GM23338 (cell line): ENCODE results near the gene CRX. TPM values are rescaled to one million over a fixed set of nuclear protein-coding genes. Genes with fewer than 3 reads are reported as not detected.
A peak's percentile ranks its signal among the peaks of the same experiment; 100 is the strongest.

ENCODE experiments used
- ATAC-seq: fragments of 200-7000 bp; cut with Tn5 transposase; 3 replicates; pipeline ENCODE4 v1.9.1; 2020
- DNase-seq: peaks from one replicate; pipeline ENCODE4 v3.0.0-alpha.2; 2015; ENCODE audit warnings: low spot score
- H2AFZ ChIP-seq: fragments of 200-600 bp; sonication (generic); 2 replicates; pipeline ENCODE4 v1.8.0; 2016; ENCODE audit warnings: antibody characterized with exemption, mild to moderate bottlenecking, moderate library complexity
- H3F3A ChIP-seq: fragments of 200-600 bp; sonication (generic); replicated peaks from 2 replicates; pipeline ENCODE4 v1.8.0; 2017; ENCODE audit warnings: antibody characterized with exemption, mixed run types, low read depth
- H3K27ac ChIP-seq: fragments of 200-600 bp; sonication (generic); 2 replicates; pipeline ENCODE4 v1.6.1; 2016; ENCODE audit warnings: low read depth
- H3K27me3 ChIP-seq: fragments of 200-600 bp; sonication (generic); 2 replicates; pipeline ENCODE4 v1.8.0; 2016; ENCODE audit warnings: mild to moderate bottlenecking, mixed run types, moderate library complexity; ENCODE audit not compliant: insufficient read depth
- H3K36me3 ChIP-seq: fragments of 200-600 bp; sonication (generic); 2 replicates; pipeline ENCODE4 v1.8.0; 2016; ENCODE audit warnings: mild to moderate bottlenecking; ENCODE audit not compliant: insufficient read depth
- H3K4me1 ChIP-seq: fragments of 200-600 bp; sonication (generic); 2 replicates; pipeline ENCODE4 v1.8.0; 2016; ENCODE audit warnings: mild to moderate bottlenecking, moderate library complexity; ENCODE audit not compliant: insufficient read depth
- H3K4me2 ChIP-seq: fragments of 200-600 bp; sonication (generic); 2 replicates; pipeline ENCODE4 v1.7.1; 2017; ENCODE audit warnings: mixed run types
- H3K4me3 ChIP-seq: fragments of 200-600 bp; sonication (generic); 2 replicates; pipeline ENCODE4 v1.6.1; 2016; ENCODE audit warnings: mixed run types
- H3K79me2 ChIP-seq: fragments of 200-600 bp; sonication (generic); replicated peaks from 2 replicates; pipeline ENCODE4 v1.8.0; 2017; ENCODE audit warnings: mild to moderate bottlenecking; ENCODE audit not compliant: insufficient read depth
- H3K9me2 ChIP-seq: fragments of 200-600 bp; sonication (generic); 2 replicates; pipeline ENCODE4 v1.8.0; 2017; ENCODE audit not compliant: insufficient read depth
- H4K20me1 ChIP-seq: fragments of 200-600 bp; sonication (generic); replicated peaks from 2 replicates; pipeline ENCODE4 v1.8.0; 2017; ENCODE audit warnings: mild to moderate bottlenecking; ENCODE audit not compliant: insufficient read depth
- H3K27ac Mint-ChIP-seq: 2 replicates; pipeline ENCODE4 v1.8.0; 2020; ENCODE audit warnings: inconsistent platforms, mild to moderate bottlenecking, moderate library complexity, mixed read lengths
- H3K27me3 Mint-ChIP-seq: 3 replicates; pipeline ENCODE4 v1.8.0; 2022; ENCODE audit warnings: low read depth, mild to moderate bottlenecking, moderate library complexity, mixed read lengths, inconsistent platforms; ENCODE audit not compliant: insufficient read depth, poor library complexity
- H3K36me3 Mint-ChIP-seq: 3 replicates; pipeline ENCODE4 v1.8.0; 2021; ENCODE audit warnings: low read depth, mild to moderate bottlenecking, inconsistent platforms, moderate library complexity, mixed read lengths
- H3K4me1 Mint-ChIP-seq: 3 replicates; pipeline ENCODE4 v1.8.0; 2020; ENCODE audit warnings: mild to moderate bottlenecking, inconsistent platforms, mixed read lengths
- H3K4me3 Mint-ChIP-seq: 3 replicates; pipeline ENCODE4 v1.8.0; 2021; ENCODE audit warnings: moderate library complexity, mild to moderate bottlenecking, inconsistent platforms, mixed read lengths
- H3K9me3 Mint-ChIP-seq: 3 replicates; pipeline ENCODE4 v1.8.0; 2020; ENCODE audit warnings: moderate library complexity, mild to moderate bottlenecking, inconsistent platforms, mixed read lengths
- CREB1 ChIP-seq: fragments of 250-450 bp; sonication (Bioruptor Pico); IDR thresholded peaks from 2 replicates; pipeline ENCODE4 v1.5.0; 2020; ENCODE audit warnings: low read depth, mild to moderate bottlenecking, moderate library complexity
- EZH2 ChIP-seq: fragments of 200-600 bp; sonication (generic); IDR thresholded peaks from one replicate; pipeline ENCODE4 v1.8.0; 2017; ENCODE audit warnings: antibody characterized with exemption, mild to moderate bottlenecking, low read depth; ENCODE audit not compliant: unreplicated experiment
- EZH2phosphoT487 ChIP-seq: fragments of 200-600 bp; sonication (generic); IDR thresholded peaks from one replicate; pipeline ENCODE4 v1.8.1; 2018; ENCODE audit warnings: antibody characterized with exemption; ENCODE audit not compliant: unreplicated experiment
- JUNB ChIP-seq: IDR thresholded peaks from one replicate; pipeline ENCODE4 v1.6.1; 2016; ENCODE audit warnings: antibody characterized with exemption; ENCODE audit not compliant: unreplicated experiment
- NANOG ChIP-seq: IDR thresholded peaks from 2 replicates; pipeline ENCODE4 v1.6.1; 2016; ENCODE audit warnings: antibody characterized with exemption, borderline replicate concordance
- POLR2AphosphoS5 ChIP-seq: IDR thresholded peaks from 2 replicates; pipeline ENCODE4 v1.6.1; 2016; ENCODE audit warnings: antibody characterized with exemption, low read depth
- ZNF114 ChIP-seq: fragments of 250-450 bp; sonication (Bioruptor Pico); IDR thresholded peaks from 2 replicates; pipeline ENCODE4 v1.5.0; 2020; ENCODE audit warnings: mild to moderate bottlenecking, moderate library complexity
- polyA plus RNA-seq: library from polyadenylated mRNA; unstranded; fragments of >200 nt; fragmentation: Nextera tagmentation; extraction: Ambion mirVana; gene quantifications from 2 replicates; pipeline ENCODE4 v1.2.1, GENCODE V29; 2016
- total RNA-seq: library from RNA; depleted of rRNA; stranded (reverse); fragments of >200 nt; shearing (Covaris generic); gene quantifications from 2 replicates; pipeline ENCODE4 v1.2.3, GENCODE V29; 2014
- TF ChIP-seq, protein P1 (sequence below): IDR thresholded peaks from 2 replicates; pipeline ENCODE4 v1.6.1; 2016; ENCODE audit warnings: antibody characterized with exemption
- TF ChIP-seq, protein P2 (sequence below), 2 experiments: fragments of 200-600 bp in 1 of 2; sonication (generic) in 1 of 2; conservative IDR thresholded peaks; 2 replicates each; pipeline versions ENCODE4 v1.5.1 to v1.6.1; 2016 to 2017; ENCODE audit warnings: antibody characterized with exemption in 2 of 2, low read depth in 2 of 2, mild to moderate bottlenecking in 2 of 2, moderate library complexity in 1 of 2
- TF ChIP-seq, protein P3 (sequence below): IDR thresholded peaks from one replicate; pipeline ENCODE4 v1.6.1; 2018; ENCODE audit warnings: antibody characterized with exemption; ENCODE audit not compliant: unreplicated experiment

CRX gene
- total and polyA plus RNA-seq, 2 experiments from 2014 or later: 0.15 TPM; not detected in 1

DNA sequence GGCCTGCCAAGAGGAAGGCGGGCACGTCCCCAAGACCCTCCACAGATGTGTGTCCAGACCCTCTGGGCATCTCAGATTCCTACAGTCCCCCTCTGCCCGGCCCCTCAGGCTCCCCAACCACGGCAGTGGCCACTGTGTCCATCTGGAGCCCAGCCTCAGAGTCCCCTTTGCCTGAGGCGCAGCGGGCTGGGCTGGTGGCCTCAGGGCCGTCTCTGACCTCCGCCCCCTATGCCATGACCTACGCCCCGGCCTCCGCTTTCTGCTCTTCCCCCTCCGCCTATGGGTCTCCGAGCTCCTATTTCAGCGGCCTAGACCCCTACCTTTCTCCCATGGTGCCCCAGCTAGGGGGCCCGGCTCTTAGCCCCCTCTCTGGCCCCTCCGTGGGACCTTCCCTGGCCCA is 17.7 kb downstream of the CRX start (continued):
- TF ChIP-seq CREB1 (CRISPR knock-in tag) (no peak), NANOG (no peak)
- TF ChIP-seq, protein P1, sequence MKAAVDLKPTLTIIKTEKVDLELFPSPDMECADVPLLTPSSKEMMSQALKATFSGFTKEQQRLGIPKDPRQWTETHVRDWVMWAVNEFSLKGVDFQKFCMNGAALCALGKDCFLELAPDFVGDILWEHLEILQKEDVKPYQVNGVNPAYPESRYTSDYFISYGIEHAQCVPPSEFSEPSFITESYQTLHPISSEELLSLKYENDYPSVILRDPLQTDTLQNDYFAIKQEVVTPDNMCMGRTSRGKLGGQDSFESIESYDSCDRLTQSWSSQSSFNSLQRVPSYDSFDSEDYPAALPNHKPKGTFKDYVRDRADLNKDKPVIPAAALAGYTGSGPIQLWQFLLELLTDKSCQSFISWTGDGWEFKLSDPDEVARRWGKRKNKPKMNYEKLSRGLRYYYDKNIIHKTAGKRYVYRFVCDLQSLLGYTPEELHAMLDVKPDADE: no peak

DNA sequence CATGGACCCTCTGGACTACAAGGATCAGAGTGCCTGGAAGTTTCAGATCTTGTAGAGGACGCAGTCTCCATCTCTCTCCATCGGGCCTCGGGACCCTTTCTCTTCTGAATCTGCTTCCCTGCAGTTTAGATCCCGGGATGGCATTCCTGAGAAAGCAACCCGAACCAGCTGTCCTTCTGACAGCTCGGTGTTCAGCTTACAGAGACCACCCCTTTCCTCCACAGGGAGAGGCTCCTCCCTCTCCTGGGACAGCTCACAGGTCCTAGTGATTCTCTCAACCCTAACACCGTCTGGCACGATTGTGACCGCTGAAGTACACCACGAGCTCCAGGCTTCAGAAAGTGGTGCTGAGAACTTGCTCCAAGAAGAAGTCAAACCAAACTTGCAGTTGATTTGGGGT is 18.2 kb downstream of the CRX start:
- peak overlapping the region; percentile 55; the same call in 1 of the 2 replicates for H3K4me2 ChIP-seq

DNA sequence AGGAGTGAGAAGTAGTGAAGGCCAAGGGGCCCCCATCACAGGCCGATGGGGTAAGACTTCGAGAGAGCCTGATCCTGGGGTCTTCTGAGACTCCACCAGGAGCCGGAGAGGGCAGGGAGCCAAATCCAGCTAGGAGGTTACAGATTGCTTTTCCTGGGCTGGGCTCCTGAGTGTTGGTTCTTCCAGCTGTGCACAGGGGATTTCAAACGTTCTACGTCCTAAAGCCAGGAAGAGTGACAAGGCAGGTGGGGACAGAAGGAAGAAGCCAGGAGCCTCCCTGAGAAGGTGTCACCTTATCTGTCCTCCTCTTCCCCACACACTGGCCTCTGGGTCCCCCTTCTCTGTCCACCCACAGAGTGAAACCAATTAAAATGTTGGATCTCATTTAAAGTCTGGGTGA is 21.2 kb downstream of the CRX start:
- DNase-seq (no peak), ATAC-seq (no peak)
- H3K27ac Mint-ChIP-seq: no peak overlapping the region
- H3K4me3 Mint-ChIP-seq: no peak overlapping the region
- no peaks in the 10 kb centered on the region; the same call in 1 of the 2 replicates for H3K9me2 ChIP-seq
- H3K4me2 ChIP-seq: no peak overlapping the region
- H3K36me3 Mint-ChIP-seq: peaks cover 3% of the 10 kb centered on the region; the same call in 1 of the 3 replicates
- peaks cover 8% of the 10 kb centered on the region for H3K4me1 ChIP-seq
- H3F3A ChIP-seq: peaks cover 7% of the 10 kb centered on the region
- peaks cover 16% of the 10 kb centered on the region for H3K4me1 Mint-ChIP-seq
- no peaks in the 10 kb centered on the region for H3K27me3 ChIP-seq
- TF ChIP-seq POLR2AphosphoS5 (no peak), ZNF114 (CRISPR knock-in tag) (no peak), EZH2 (no peak)
- TF ChIP-seq, protein P2, sequence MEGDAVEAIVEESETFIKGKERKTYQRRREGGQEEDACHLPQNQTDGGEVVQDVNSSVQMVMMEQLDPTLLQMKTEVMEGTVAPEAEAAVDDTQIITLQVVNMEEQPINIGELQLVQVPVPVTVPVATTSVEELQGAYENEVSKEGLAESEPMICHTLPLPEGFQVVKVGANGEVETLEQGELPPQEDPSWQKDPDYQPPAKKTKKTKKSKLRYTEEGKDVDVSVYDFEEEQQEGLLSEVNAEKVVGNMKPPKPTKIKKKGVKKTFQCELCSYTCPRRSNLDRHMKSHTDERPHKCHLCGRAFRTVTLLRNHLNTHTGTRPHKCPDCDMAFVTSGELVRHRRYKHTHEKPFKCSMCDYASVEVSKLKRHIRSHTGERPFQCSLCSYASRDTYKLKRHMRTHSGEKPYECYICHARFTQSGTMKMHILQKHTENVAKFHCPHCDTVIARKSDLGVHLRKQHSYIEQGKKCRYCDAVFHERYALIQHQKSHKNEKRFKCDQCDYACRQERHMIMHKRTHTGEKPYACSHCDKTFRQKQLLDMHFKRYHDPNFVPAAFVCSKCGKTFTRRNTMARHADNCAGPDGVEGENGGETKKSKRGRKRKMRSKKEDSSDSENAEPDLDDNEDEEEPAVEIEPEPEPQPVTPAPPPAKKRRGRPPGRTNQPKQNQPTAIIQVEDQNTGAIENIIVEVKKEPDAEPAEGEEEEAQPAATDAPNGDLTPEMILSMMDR (conservative IDR thresholded peaks at IDR 0.05; ENCODE audit: low read depth in 2 of 2): no peak
- TF ChIP-seq, protein P3, sequence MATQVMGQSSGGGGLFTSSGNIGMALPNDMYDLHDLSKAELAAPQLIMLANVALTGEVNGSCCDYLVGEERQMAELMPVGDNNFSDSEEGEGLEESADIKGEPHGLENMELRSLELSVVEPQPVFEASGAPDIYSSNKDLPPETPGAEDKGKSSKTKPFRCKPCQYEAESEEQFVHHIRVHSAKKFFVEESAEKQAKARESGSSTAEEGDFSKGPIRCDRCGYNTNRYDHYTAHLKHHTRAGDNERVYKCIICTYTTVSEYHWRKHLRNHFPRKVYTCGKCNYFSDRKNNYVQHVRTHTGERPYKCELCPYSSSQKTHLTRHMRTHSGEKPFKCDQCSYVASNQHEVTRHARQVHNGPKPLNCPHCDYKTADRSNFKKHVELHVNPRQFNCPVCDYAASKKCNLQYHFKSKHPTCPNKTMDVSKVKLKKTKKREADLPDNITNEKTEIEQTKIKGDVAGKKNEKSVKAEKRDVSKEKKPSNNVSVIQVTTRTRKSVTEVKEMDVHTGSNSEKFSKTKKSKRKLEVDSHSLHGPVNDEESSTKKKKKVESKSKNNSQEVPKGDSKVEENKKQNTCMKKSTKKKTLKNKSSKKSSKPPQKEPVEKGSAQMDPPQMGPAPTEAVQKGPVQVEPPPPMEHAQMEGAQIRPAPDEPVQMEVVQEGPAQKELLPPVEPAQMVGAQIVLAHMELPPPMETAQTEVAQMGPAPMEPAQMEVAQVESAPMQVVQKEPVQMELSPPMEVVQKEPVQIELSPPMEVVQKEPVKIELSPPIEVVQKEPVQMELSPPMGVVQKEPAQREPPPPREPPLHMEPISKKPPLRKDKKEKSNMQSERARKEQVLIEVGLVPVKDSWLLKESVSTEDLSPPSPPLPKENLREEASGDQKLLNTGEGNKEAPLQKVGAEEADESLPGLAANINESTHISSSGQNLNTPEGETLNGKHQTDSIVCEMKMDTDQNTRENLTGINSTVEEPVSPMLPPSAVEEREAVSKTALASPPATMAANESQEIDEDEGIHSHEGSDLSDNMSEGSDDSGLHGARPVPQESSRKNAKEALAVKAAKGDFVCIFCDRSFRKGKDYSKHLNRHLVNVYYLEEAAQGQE: no peak
- H3K4me3 ChIP-seq: no peak overlapping the region
- no peaks in the 10 kb centered on the region for H3K36me3 ChIP-seq
- no peak overlapping the region; the same call in 1 of the 2 replicates for H3K27ac ChIP-seq
- H3K9me3 Mint-ChIP-seq: no peaks in the 10 kb centered on the region
- no peak overlapping the region for H2AFZ ChIP-seq
- H3K79me2 ChIP-seq: no peaks in the 10 kb centered on the region
- H4K20me1 ChIP-seq: no peaks in the 10 kb centered on the region
- H3K27me3 Mint-ChIP-seq: peaks cover 13% of the 10 kb centered on the region

More for the DNA sequence above, 18.2 kb downstream of the CRX start:
- DNase-seq (peak; percentile 80), ATAC-seq (peak; percentile 95)
- H3K79me2 ChIP-seq: no peaks in the 10 kb centered on the region
- peak overlapping the region; percentile 88; the same call in 1 of the 2 replicates for H2AFZ ChIP-seq
- TF ChIP-seq, protein P1: no peak
- TF ChIP-seq EZH2phosphoT487 (no peak), JUNB (no peak), ZNF114 (CRISPR knock-in tag) (no peak), CREB1 (CRISPR knock-in tag) (no peak), EZH2 (no peak)
- TF ChIP-seq, protein P2 (conservative IDR thresholded peaks at IDR 0.05; ENCODE audit: low read depth in 2 of 2): no peak
- peaks cover 8% of the 10 kb centered on the region for H3K4me1 ChIP-seq
- H3K36me3 ChIP-seq: no peaks in the 10 kb centered on the region
- peaks cover 10% of the 10 kb centered on the region for H3F3A ChIP-seq
- H3K4me3 ChIP-seq: no peak overlapping the region
- peaks cover 3% of the 10 kb centered on the region; the same call in 1 of the 3 replicates for H3K36me3 Mint-ChIP-seq
- no peaks in the 10 kb centered on the region for H3K9me3 Mint-ChIP-seq
- H3K27me3 ChIP-seq: no peaks in the 10 kb centered on the region
- no peak overlapping the region for H3K27ac Mint-ChIP-seq
- no peaks in the 10 kb centered on the region; the same call in 1 of the 2 replicates for H3K9me2 ChIP-seq
- peaks cover 11% of the 10 kb centered on the region for H3K27me3 Mint-ChIP-seq
- no peak overlapping the region; the same call in 2 of the 3 replicates for H3K4me3 Mint-ChIP-seq
- H4K20me1 ChIP-seq: no peaks in the 10 kb centered on the region
- no peak overlapping the region for H3K27ac ChIP-seq
- H3K4me1 Mint-ChIP-seq: peaks cover 16% of the 10 kb centered on the region
